K562 (cell line): ENCODE results near the gene ERVK3-1. TPM values are rescaled to one million over a fixed set of nuclear protein-coding genes. Genes with fewer than 3 reads are reported as not detected.
A peak's percentile ranks its signal among the peaks of the same experiment; 100 is the strongest.

ENCODE experiments used
- CEBPG ChIP-seq, 3 experiments: fragments of 200-800 bp in 1 of 3; sonication (Bioruptor generic) in 1 of 3; sonication (generic) in 1 of 3; formaldehyde crosslinking in 1 of 3; IDR thresholded peaks in 2 of 3; conservative IDR thresholded peaks in 1 of 3; 2 replicates each; pipeline versions ENCODE4 v1.6.1 to v1.8.0; 2016 to 2022; ENCODE audit warnings: missing compliant biosample characterization in 2 of 3, missing genetic modification characterization in 2 of 3, mild to moderate bottlenecking in 1 of 3, missing genetic modification reagents in 1 of 3
- HNRNPL ChIP-seq: fragments of 200-400 bp; formaldehyde crosslinking; IDR thresholded peaks from 2 replicates; pipeline ENCODE4 v1.6.1; 2017; ENCODE audit warnings: low read depth, mild to moderate bottlenecking, low read length
- KLF16 ChIP-seq: IDR thresholded peaks from 2 replicates; pipeline ENCODE4 v1.6.1; 2016; ENCODE audit warnings: antibody characterized with exemption
- MED1 ChIP-seq: sonication (generic); formaldehyde crosslinking; IDR thresholded peaks from 2 replicates; pipeline ENCODE4 v1.8.1; 2023; ENCODE audit warnings: missing genetic modification reagents, borderline replicate concordance
- POLR2G ChIP-seq: fragments of 200-400 bp; formaldehyde crosslinking; IDR thresholded peaks from 2 replicates; pipeline ENCODE4 v1.6.1; 2017; ENCODE audit warnings: low read depth, mild to moderate bottlenecking, antibody characterized with exemption, low read length, moderate library complexity
- SUPT5H ChIP-seq: fragments of 450-650 bp; IDR thresholded peaks from 2 replicates; pipeline ENCODE4 v1.6.1; 2016
- ZNF165 ChIP-seq: fragments of 250-450 bp; sonication (Bioruptor Pico); IDR thresholded peaks from 2 replicates; pipeline ENCODE4 v1.4.0; 2020; ENCODE audit warnings: borderline replicate concordance
- ZNF175 ChIP-seq: fragments of 200-800 bp; sonication (Bioruptor generic); IDR thresholded peaks from 2 replicates; pipeline ENCODE4 v1.6.1; 2016; ENCODE audit warnings: low read depth, mild to moderate bottlenecking, missing genetic modification characterization, missing compliant biosample characterization
- ZNF217 ChIP-seq: sonication (generic); formaldehyde crosslinking; IDR thresholded peaks from 2 replicates; pipeline ENCODE4 v1.8.0; 2022; ENCODE audit warnings: mild to moderate bottlenecking, missing genetic modification reagents
- ZNF253 ChIP-seq: fragments of 250-450 bp; sonication (Bioruptor Pico); conservative IDR thresholded peaks from 2 replicates; pipeline ENCODE4 v1.6.1; 2021; ENCODE audit warnings: mild to moderate bottlenecking
- ZNF347 ChIP-seq: fragments of 450-650 bp; formaldehyde crosslinking; IDR thresholded peaks from 2 replicates; pipeline ENCODE4 v1.4.0; 2020; ENCODE audit warnings: low read depth, mild to moderate bottlenecking, moderate library complexity
- ZNF384 ChIP-seq: IDR thresholded peaks from 2 replicates; pipeline ENCODE4 v1.6.1; 2012; ENCODE audit warnings: low read depth, low read length, improper control_type of control experiment
- polyA plus RNA-seq, 8 experiments: library from polyadenylated mRNA; depleted of rRNA in 4 of 8; stranded (reverse) in 5 of 8; unstranded in 3 of 8; fragments of >200 nt; fragmentation: Nextera tagmentation in 2 of 8; fragmentation: Illumina TruSeq in 1 of 8; extraction: Ambion mirVana in 2 of 8; extraction: Trizol in 1 of 8; gene quantifications; 2 replicates each; pipeline versions ENCODE4 v1.2.1 to v1.2.3, GENCODE V29; 2011 to 2014; ENCODE audit warnings: inconsistent platforms in 1 of 8, missing spikeins in 1 of 8
- total RNA-seq, 7 experiments: library from RNA; depleted of rRNA in 6 of 7; stranded (reverse); fragments of >200 nt in 6 of 7; fragmentation: Illumina TruSeq in 2 of 7; extraction: Trizol in 2 of 7; gene quantifications; 2 replicates each; pipeline versions ENCODE4 v1.2.1 to v1.2.3, GENCODE V29; 2011 to 2021; ENCODE audit warnings: low replicate concordance in 1 of 7
- TF ChIP-seq, protein P1 (sequence below): fragments of 450-650 bp; IDR thresholded peaks from 2 replicates; pipeline ENCODE4 v1.6.1; 2018; ENCODE audit warnings: mild to moderate bottlenecking, low read depth; ENCODE audit not compliant: partially characterized antibody
- TF ChIP-seq, protein P2 (sequence below): fragments of 250-450 bp; sonication (Bioruptor Pico); IDR thresholded peaks from 2 replicates; pipeline ENCODE4 v1.8.0; 2021; ENCODE audit warnings: borderline replicate concordance, mild to moderate bottlenecking, moderate library complexity; ENCODE audit not compliant: poor library complexity, severe bottlenecking
- TF ChIP-seq, protein P3 (sequence below): sonication (generic); formaldehyde crosslinking; IDR thresholded peaks from 2 replicates; pipeline ENCODE4 v1.8.0; 2022; ENCODE audit warnings: mild to moderate bottlenecking, missing genetic modification reagents, borderline replicate concordance
- TF ChIP-seq, protein P4 (sequence below): fragments of 450-650 bp; IDR thresholded peaks from 2 replicates; pipeline ENCODE4 v1.6.1; 2017; ENCODE audit warnings: mild to moderate bottlenecking, moderate library complexity
- TF ChIP-seq, protein P5 (sequence below), 2 experiments: fragments of 450-650 bp; IDR thresholded peaks; 2 replicates each; pipeline ENCODE4 v1.6.1; 2018; ENCODE audit warnings: mild to moderate bottlenecking in 2 of 2, low read depth in 1 of 2; ENCODE audit not compliant: partially characterized antibody in 2 of 2

The ERVK3-1 gene
- total and polyA plus RNA-seq, 9 of the 15 experiments (the other 6 are each of a cell fraction or from before 2014, with no cell fraction given) = 87.6 to 299 (median 119) TPM

DNA sequence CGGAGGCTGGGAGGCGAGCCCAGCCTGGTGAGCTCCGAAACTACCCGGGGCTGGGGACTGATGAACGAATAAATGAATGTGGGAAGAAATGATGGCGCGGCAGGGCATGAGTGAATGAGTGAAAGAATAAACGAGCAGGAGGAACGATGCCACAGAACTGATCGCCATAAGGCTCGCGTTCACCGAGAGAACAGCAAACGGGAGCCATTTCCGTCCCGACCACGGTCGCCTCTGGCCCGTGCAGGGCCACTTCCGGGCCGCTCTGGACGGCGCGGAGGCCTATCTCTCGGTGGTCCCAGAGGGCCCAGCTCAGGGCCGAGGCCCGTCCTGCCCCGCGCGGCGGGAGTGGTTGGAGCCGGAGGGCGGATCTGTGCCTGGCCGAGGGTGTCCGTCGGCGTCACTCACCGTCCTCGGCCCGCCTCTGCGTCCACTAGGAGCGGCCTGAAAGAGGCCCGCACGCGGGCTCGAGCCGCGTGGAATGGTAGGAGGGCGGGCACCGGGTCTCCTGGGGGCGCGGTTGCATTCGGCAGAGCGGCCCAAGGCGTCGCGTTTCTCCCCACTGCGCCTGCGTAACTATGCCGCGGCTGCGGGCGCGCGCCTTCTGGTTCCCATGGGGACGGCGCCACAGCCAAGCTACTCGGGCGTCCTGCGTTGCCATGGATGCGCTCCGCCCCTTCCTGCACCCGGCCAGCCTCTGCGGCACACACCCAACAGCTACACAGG is 57.3 kb downstream of the ERVK3-1 start, which contains the start of gene ZNF497 (continued):
- TF ChIP-seq, protein P1, sequence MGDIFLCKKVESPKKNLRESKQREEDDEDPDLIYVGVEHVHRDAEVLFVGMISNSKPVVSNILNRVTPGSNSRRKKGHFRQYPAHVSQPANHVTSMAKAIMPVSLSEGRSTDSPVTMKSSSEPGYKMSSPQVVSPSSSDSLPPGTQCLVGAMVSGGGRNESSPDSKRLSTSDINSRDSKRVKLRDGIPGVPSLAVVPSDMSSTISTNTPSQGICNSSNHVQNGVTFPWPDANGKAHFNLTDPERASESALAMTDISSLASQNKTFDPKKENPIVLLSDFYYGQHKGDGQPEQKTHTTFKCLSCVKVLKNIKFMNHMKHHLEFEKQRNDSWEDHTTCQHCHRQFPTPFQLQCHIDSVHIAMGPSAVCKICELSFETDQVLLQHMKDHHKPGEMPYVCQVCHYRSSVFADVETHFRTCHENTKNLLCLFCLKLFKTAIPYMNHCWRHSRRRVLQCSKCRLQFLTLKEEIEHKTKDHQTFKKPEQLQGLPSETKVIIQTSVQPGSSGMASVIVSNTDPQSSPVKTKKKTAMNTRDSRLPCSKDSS = no peak
- TF ChIP-seq MED1 (CRISPR knock-in tag) (no peak), ZNF175 (no peak), KLF16 (no peak), ZNF165 (no peak; the same call in 1 of the 2 replicates), ZNF253 (CRISPR knock-in tag) (no peak), SUPT5H (peak; percentile 94), ZNF217 (no peak), CEBPG (CRISPR knock-in tag; IDR thresholded peaks at IDR 0.05) (no peak), CEBPG (tag; conservative IDR thresholded peaks at IDR 0.05 in 1 of 2, IDR thresholded peaks at IDR 0.05 in 1 of 2) (no peak), ZNF347 (CRISPR knock-in tag) (no peak), POLR2G (peak; percentile 96), HNRNPL (0 out of 2 replicates have a peak, but pooled peaks have one; percentile 46), ZNF384 (no peak)
- TF ChIP-seq, protein P2, sequence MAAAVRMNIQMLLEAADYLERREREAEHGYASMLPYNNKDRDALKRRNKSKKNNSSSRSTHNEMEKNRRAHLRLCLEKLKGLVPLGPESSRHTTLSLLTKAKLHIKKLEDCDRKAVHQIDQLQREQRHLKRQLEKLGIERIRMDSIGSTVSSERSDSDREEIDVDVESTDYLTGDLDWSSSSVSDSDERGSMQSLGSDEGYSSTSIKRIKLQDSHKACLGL (CRISPR knock-in tag) = no peak
- TF ChIP-seq, protein P3, sequence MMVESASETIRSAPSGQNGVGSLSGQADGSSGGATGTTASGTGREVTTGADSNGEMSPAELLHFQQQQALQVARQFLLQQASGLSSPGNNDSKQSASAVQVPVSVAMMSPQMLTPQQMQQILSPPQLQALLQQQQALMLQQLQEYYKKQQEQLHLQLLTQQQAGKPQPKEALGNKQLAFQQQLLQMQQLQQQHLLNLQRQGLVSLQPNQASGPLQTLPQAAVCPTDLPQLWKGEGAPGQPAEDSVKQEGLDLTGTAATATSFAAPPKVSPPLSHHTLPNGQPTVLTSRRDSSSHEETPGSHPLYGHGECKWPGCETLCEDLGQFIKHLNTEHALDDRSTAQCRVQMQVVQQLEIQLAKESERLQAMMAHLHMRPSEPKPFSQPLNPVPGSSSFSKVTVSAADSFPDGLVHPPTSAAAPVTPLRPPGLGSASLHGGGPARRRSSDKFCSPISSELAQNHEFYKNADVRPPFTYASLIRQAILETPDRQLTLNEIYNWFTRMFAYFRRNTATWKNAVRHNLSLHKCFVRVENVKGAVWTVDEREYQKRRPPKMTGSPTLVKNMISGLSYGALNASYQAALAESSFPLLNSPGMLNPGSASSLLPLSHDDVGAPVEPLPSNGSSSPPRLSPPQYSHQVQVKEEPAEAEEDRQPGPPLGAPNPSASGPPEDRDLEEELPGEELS (CRISPR knock-in tag) = peak; percentile 32; the same call in 1 of the 2 replicates
- TF ChIP-seq, protein P4, sequence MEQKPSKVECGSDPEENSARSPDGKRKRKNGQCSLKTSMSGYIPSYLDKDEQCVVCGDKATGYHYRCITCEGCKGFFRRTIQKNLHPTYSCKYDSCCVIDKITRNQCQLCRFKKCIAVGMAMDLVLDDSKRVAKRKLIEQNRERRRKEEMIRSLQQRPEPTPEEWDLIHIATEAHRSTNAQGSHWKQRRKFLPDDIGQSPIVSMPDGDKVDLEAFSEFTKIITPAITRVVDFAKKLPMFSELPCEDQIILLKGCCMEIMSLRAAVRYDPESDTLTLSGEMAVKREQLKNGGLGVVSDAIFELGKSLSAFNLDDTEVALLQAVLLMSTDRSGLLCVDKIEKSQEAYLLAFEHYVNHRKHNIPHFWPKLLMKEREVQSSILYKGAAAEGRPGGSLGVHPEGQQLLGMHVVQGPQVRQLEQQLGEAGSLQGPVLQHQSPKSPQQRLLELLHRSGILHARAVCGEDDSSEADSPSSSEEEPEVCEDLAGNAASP = no peak
- TF ChIP-seq, protein P5, sequence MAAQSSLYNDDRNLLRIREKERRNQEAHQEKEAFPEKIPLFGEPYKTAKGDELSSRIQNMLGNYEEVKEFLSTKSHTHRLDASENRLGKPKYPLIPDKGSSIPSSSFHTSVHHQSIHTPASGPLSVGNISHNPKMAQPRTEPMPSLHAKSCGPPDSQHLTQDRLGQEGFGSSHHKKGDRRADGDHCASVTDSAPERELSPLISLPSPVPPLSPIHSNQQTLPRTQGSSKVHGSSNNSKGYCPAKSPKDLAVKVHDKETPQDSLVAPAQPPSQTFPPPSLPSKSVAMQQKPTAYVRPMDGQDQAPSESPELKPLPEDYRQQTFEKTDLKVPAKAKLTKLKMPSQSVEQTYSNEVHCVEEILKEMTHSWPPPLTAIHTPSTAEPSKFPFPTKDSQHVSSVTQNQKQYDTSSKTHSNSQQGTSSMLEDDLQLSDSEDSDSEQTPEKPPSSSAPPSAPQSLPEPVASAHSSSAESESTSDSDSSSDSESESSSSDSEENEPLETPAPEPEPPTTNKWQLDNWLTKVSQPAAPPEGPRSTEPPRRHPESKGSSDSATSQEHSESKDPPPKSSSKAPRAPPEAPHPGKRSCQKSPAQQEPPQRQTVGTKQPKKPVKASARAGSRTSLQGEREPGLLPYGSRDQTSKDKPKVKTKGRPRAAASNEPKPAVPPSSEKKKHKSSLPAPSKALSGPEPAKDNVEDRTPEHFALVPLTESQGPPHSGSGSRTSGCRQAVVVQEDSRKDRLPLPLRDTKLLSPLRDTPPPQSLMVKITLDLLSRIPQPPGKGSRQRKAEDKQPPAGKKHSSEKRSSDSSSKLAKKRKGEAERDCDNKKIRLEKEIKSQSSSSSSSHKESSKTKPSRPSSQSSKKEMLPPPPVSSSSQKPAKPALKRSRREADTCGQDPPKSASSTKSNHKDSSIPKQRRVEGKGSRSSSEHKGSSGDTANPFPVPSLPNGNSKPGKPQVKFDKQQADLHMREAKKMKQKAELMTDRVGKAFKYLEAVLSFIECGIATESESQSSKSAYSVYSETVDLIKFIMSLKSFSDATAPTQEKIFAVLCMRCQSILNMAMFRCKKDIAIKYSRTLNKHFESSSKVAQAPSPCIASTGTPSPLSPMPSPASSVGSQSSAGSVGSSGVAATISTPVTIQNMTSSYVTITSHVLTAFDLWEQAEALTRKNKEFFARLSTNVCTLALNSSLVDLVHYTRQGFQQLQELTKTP (IDR thresholded peaks at IDR 0.05; ENCODE audit: low read depth in 1 of 2, partially characterized antibody in 2 of 2) = peak; percentile 44 to 67
